Naive thymus-derived CD4-positive, alpha-beta T cell (primary cell): ENCODE data around the gene APOF. TPM values are rescaled to one million over a fixed set of nuclear protein-coding genes. Genes with fewer than 3 reads are reported as not detected.
"Not testable (repeated sequence)": the region's sequence is repeated elsewhere in the genome, so short reads cannot be mapped to it uniquely, and the experiment has no call there.

Source experiments
- ATAC-seq: fragments of 150-1000 bp; cut with Tn5 transposase; 2 replicates; pipeline ENCODE4 v1.10.0; 2021; ENCODE audit warnings: mild to moderate bottlenecking, moderate library complexity
- CTCF ChIA-PET: fragments of 350-600 bp; sonication (Branson Sonifier 250); formaldehyde crosslinking; loops from one replicate; lab custom pipeline; 2021; ENCODE audit warnings: antibody characterized with exemption; lab: Charles Lee
- POLR2A ChIA-PET: fragments of 350-600 bp; sonication (Branson Sonifier 250); formaldehyde crosslinking; loops from one replicate; lab custom pipeline; 2021; ENCODE audit warnings: antibody characterized with exemption, inconsistent platforms; lab: Charles Lee
- DNase-seq, 9 donors: peaks; one replicate each; pipeline versions ENCODE4 v3.0.0 to v3.0.0-alpha.2; 2020 to 2022; ENCODE audit warnings: mixed read lengths in 1 of 9
- H3K27ac ChIP-seq: one replicate; pipeline ENCODE4 v1.7.0; 2013; ENCODE audit warnings: mild to moderate bottlenecking, low read depth, low read length, moderate library complexity
- H3K27me3 ChIP-seq, 2 donors: one replicate each; pipeline ENCODE4 v1.7.0; 2013; ENCODE audit warnings: low read length in 2 of 2, mild to moderate bottlenecking in 2 of 2, moderate library complexity in 2 of 2; ENCODE audit not compliant: control insufficient read depth in 2 of 2, insufficient read depth in 2 of 2
- H3K36me3 ChIP-seq, 3 experiments: 1 replicate in 2 of 3; 2 replicates in 1 of 3; pipeline ENCODE4 v1.7.0; 2013; ENCODE audit warnings: low read length in 3 of 3, mild to moderate bottlenecking in 3 of 3, moderate library complexity in 1 of 3; ENCODE audit not compliant: insufficient read depth in 3 of 3, control insufficient read depth in 2 of 3
- H3K4me1 ChIP-seq, 2 donors: one replicate each; pipeline ENCODE4 v1.7.0; 2013; ENCODE audit warnings: low read length in 2 of 2, mild to moderate bottlenecking in 2 of 2, moderate library complexity in 1 of 2; ENCODE audit not compliant: control insufficient read depth in 2 of 2, insufficient read depth in 2 of 2
- H3K4me3 ChIP-seq: 2 replicates; pipeline ENCODE4 v1.7.0; 2013; ENCODE audit warnings: mild to moderate bottlenecking, low read length
- H3K9me3 ChIP-seq, 3 experiments: 1 replicate in 2 of 3; 2 replicates in 1 of 3; pipeline ENCODE4 v1.7.0; 2013; ENCODE audit warnings: low read length in 3 of 3; ENCODE audit not compliant: control insufficient read depth in 2 of 3
- H3K27ac Mint-ChIP-seq, 9 donors: one replicate each; pipeline ENCODE4 v1.8.0; 2020 to 2022; ENCODE audit warnings: mixed read lengths in 9 of 9, mild to moderate bottlenecking in 8 of 9, moderate library complexity in 5 of 9, inconsistent platforms in 2 of 9
- H3K27me3 Mint-ChIP-seq, 5 donors: one replicate each; pipeline ENCODE4 v1.8.0; 2021 to 2022; ENCODE audit warnings: mixed read lengths in 5 of 5, mild to moderate bottlenecking in 1 of 5
- H3K36me3 Mint-ChIP-seq, 5 donors: one replicate each; pipeline ENCODE4 v1.8.0; 2020 to 2022; ENCODE audit warnings: mixed read lengths in 5 of 5, mild to moderate bottlenecking in 3 of 5, inconsistent platforms in 1 of 5
- H3K4me1 Mint-ChIP-seq, 7 donors: one replicate each; pipeline ENCODE4 v1.8.0; 2020 to 2022; ENCODE audit warnings: mixed read lengths in 7 of 7, mild to moderate bottlenecking in 3 of 7, inconsistent platforms in 1 of 7
- H3K4me3 Mint-ChIP-seq, 10 donors: one replicate each; pipeline ENCODE4 v1.8.0; 2020 to 2022; ENCODE audit warnings: mild to moderate bottlenecking in 10 of 10, mixed read lengths in 10 of 10, moderate library complexity in 6 of 10, inconsistent platforms in 2 of 10
- H3K9me3 Mint-ChIP-seq, 11 donors: one replicate each; pipeline ENCODE4 v1.8.0; 2020 to 2022; ENCODE audit warnings: mixed read lengths in 11 of 11, mild to moderate bottlenecking in 4 of 11, inconsistent platforms in 1 of 11, moderate library complexity in 1 of 11
- intact Hi-C, 2 donors: fragments of 100-400 bp; cut with micrococcal nuclease; formaldehyde crosslinking; loops; one replicate each; pipeline ENCODE4 v1.15.1; 2023
- polyA plus RNA-seq, 2 donors: library from polyadenylated mRNA; unstranded; fragments of 300-500 nt; fragmentation: Illumina TruSeq; gene quantifications; one replicate each; pipeline ENCODE4 v1.2.3, GENCODE V29; 2021
- total RNA-seq, 6 experiments: library from RNA in 5 of 6; stranded (reverse) in 5 of 6; gene quantifications; 1 replicate in 5 of 6; 2 replicates in 1 of 6; pipeline ENCODE4 v1.2.3 and lab custom pipeline; 2021 to 2026

APOF gene
- total and polyA plus RNA-seq, 7 experiments from 2014 or later: 0.12 TPM; not detected in 6

DNA sequence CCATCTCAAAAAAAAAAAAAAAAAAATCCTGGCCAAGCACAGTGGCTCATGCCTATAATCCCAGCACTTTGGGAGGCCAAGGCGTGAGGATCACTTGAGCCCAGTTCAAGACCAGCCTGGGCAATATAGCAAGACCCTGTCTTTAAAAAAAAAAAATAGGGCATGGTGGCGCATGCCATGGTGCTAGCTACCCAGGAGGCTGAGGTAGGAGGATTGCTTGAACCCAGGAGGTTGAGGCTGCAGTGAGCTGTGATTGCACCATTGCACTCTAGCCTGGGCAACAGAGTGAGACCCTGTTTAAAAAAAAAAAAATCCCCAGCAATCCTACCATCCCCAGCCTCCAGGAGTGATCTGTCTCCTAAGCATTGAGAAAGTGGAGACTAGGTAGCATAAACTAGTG, 20.4 kb downstream of the APOF start:
- H3K27me3 Mint-ChIP-seq, intact Hi-C loops, H3K27me3 ChIP-seq, H3K9me3 Mint-ChIP-seq, H3K4me3 Mint-ChIP-seq, H3K9me3 ChIP-seq, H3K4me3 ChIP-seq, DNase-seq, ATAC-seq: not testable (repeated sequence)
- ChIA-PET POLR2A (interaction anchor here (0.7 to 5.4 kb wide), 4 partner anchors 9 to 30 kb away, joined by 3 to 41 read pairs (median 5); partner anchors contain the start of genes PAN2 and STAT2), CTCF (interaction anchor here (0.6 to 0.7 kb wide), 2 partner anchors 31 to 122 kb away, joined by 3 to 5 read pairs; no protein-coding TSS in a partner anchor)
- H3K4me1 Mint-ChIP-seq: peaks cover 16 to 46% (median 36%) of the 10 kb centered on the region in 7 donors
- H3K27ac ChIP-seq: peak overlapping the region; percentile 7
- H3K36me3 ChIP-seq: peaks cover 0 to 55% (median 5%) of the 10 kb centered on the region in 3 experiments
- H3K36me3 Mint-ChIP-seq: peaks cover 15 to 38% (median 30%) of the 10 kb centered on the region in 5 donors
- peaks cover 22 to 24% of the 10 kb centered on the region in 2 donors for H3K4me1 ChIP-seq
- H3K27ac Mint-ChIP-seq: peak overlapping the region in 6 of 9 donors; percentile 57 to 82 (median 70)

DNA sequence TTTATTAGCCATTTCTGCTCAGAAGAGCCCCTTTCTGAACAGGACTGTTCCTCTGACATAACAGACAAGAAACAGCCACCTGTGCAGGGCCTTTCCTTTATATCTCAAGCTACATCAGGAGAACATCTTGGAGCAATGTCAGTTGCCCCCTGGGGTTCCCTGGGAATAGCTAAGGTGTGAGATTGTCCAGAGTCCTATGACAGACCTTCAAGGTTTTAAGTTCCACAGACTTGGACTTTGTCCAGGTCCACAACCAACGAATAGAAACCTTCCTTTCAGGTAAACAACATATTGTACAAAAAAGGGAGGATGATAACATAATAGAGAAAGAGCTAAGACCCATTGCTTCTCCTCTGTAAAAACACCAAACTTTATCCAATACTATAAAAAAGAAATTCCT, 21.0 kb downstream of the APOF start:
- Histone ChIP-seq H3K27ac (peak overlapping the region; percentile 54), H3K36me3 (peaks cover 0 to 48% (median 5%) of the 10 kb centered on the region in 3 experiments), H3K27me3 (no peaks in the 10 kb centered on the region), H3K4me1 (peaks cover 22 to 24% of the 10 kb centered on the region in 2 donors), H3K9me3 (no peaks in the 10 kb centered on the region), H3K4me3 (no peak overlapping the region)
- ATAC-seq (no peak), DNase-seq (no peak)
- Mint-ChIP-seq H3K36me3 (peaks cover 15 to 38% (median 30%) of the 10 kb centered on the region in 5 donors), H3K27me3 (no peaks in the 10 kb centered on the region), H3K4me1 (peaks cover 16 to 53% (median 41%) of the 10 kb centered on the region in 7 donors), H3K9me3 (no peaks in the 10 kb centered on the region), H3K27ac (peak overlapping the region in 8 of 9 donors; percentile 48 to 99 (median 76)), H3K4me3 (no peak overlapping the region)
- intact Hi-C loops: no loop called here
- POLR2A ChIA-PET: interaction anchor here (0.6 to 5.4 kb wide), 5 partner anchors 8 to 31 kb away, joined by 3 to 41 read pairs (median 5); partner anchors contain the start of genes PAN2 and STAT2
- CTCF ChIA-PET: interaction anchor here (0.7 kb wide), 1 partner anchor 31 kb away, joined by 5 read pairs; no protein-coding TSS in a partner anchor

- Mint-ChIP-seq H3K4me1 (peaks cover 16 to 62% (median 49%) of the 10 kb centered on the region in 7 donors), H3K4me3 (peak overlapping the region; percentile 91 to 99 (median 94)), H3K27me3 (no peaks in the 10 kb centered on the region), H3K27ac (peak overlapping the region; percentile 98 to 100 (median 99)), H3K36me3 (peaks cover 11 to 25% (median 21%) of the 10 kb centered on the region in 5 donors), H3K9me3 (no peaks in the 10 kb centered on the region)
- Histone ChIP-seq H3K27me3 (no peaks in the 10 kb centered on the region), H3K36me3 (peaks cover 0 to 29% (median 0%) of the 10 kb centered on the region in 3 experiments), H3K27ac (peak overlapping the region; percentile 95), H3K9me3 (no peaks in the 10 kb centered on the region), H3K4me1 (peaks cover 28 to 29% of the 10 kb centered on the region in 2 donors), H3K4me3 (peak overlapping the region; percentile 67)
- ChIA-PET POLR2A (interaction anchor here (0.6 to 9.8 kb wide), 19 partner anchors 11 to 621 kb away, joined by 3 to 156 read pairs (median 5); partner anchors contain the start of genes APOF, CNPY2, COQ10A and ESYT1), CTCF (interaction anchor here (0.6 to 2.6 kb wide), 8 partner anchors 21 to 134 kb away, joined by 3 to 10 read pairs (median 4); partner anchors contain the start of gene STAT2)
- DNase-seq (no peak), ATAC-seq (no peak)
- intact Hi-C loops: loop anchor here (2.0 to 10.0 kb wide), 3 partner anchors 220 to 1406 kb away; partner anchors contain the start of genes PTGES3 (in 1 of the 2), TSPAN31 (in 1 of the 2) and ZC3H10 (in 1 of the 2)
Observed at GRCh38 chr12:56339158-56339422, 23.6 kb downstream of the APOF start.

- POLR2A ChIA-PET: interaction anchor here (0.6 to 9.8 kb wide), 24 partner anchors 11 to 621 kb away, joined by 3 to 156 read pairs (median 4); partner anchors contain the start of genes APOF, CNPY2, COQ10A and ESYT1
- H3K27ac Mint-ChIP-seq: peak within 1 kb of the TSS; percentile 98 to 100 (median 99)
- CTCF ChIA-PET: interaction anchor here (0.6 to 2.6 kb wide), 8 partner anchors 8 to 125 kb away, joined by 3 to 10 read pairs (median 4); partner anchors contain the start of gene STAT2
- H3K9me3 Mint-ChIP-seq: peaks cover 0 to 2% (median 0%) of the 10 kb centered on the region in 11 donors
- ATAC-seq (peak; percentile 85), DNase-seq (peak; percentile 42 to 95 (median 82))
- no peaks in the 10 kb centered on the region for H3K27me3 ChIP-seq
- peaks cover 6 to 23% (median 16%) of the 10 kb centered on the region in 5 donors for H3K36me3 Mint-ChIP-seq
- peak within 1 kb of the TSS; percentile 67 for H3K4me3 ChIP-seq
- H3K4me1 Mint-ChIP-seq: peaks cover 17 to 68% (median 54%) of the 10 kb centered on the region in 7 donors
- H3K4me1 ChIP-seq: peaks cover 28 to 29% of the 10 kb centered on the region in 2 donors
- peaks cover 0 to 23% (median 0%) of the 10 kb centered on the region in 3 experiments for H3K36me3 ChIP-seq
- H3K27me3 Mint-ChIP-seq: peaks cover 0 to 2% (median 0%) of the 10 kb centered on the region in 5 donors
- H3K9me3 ChIP-seq: no peaks in the 10 kb centered on the region
- peak within 1 kb of the TSS; percentile 95 for H3K27ac ChIP-seq
- intact Hi-C loops: loop anchor here (1.0 to 10.0 kb wide), 7 partner anchors 22 to 1406 kb away; partner anchors contain the start of genes STAT2 (in 2 of the 2), CS (in 1 of the 2), PTGES3 (in 1 of the 2) and TSPAN31 (in 1 of the 2)
- peak within 1 kb of the TSS; percentile 91 to 99 (median 94) for H3K4me3 Mint-ChIP-seq
Observed at GRCh38 chr12:56338308-56339157, 24.1 kb downstream of the APOF start, which contains the start of gene IL23A. IL23A (plus strand) TSS chr12:56338884; CDS start chr12:56339045, 161 bp downstream.

DNA sequence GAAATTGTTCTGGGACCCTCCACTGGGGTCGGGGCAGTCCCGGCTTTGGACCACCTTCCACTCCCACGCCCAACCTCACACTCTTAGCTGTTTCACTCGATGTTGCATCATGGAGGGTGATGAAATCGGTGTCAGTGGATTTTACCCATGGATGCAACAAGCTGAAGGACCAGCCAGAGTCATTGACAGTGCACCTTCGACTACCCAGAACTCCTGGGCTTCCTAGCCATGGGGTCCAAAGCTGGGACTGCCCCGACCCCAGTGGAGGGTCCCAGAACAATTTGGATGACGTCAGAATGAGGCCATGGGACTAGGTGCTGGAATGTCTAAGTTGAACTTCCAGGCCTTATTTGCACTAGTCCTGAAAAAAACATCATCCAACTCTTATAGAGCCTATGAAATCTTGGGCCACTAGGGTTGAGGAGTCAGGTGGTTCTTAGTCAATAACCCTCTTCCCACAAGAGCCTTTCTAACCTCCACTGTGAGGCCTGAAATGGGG, 24.9 kb downstream of the APOF start:
- H3K4me1 Mint-ChIP-seq: peaks cover 23 to 75% (median 62%) of the 10 kb centered on the region in 7 donors
- H3K9me3 ChIP-seq: no peaks in the 10 kb centered on the region
- CTCF ChIA-PET: interaction anchor here (0.7 to 2.6 kb wide), 5 partner anchors 9 to 126 kb away, joined by 3 to 10 read pairs (median 4); partner anchors contain the start of gene STAT2
- H3K27me3 ChIP-seq: no peaks in the 10 kb centered on the region
- peaks cover 0 to 16% (median 0%) of the 10 kb centered on the region in 3 experiments for H3K36me3 ChIP-seq
- peak overlapping the region; percentile 22 for H3K4me3 ChIP-seq
- no peak for DNase-seq
- H3K9me3 Mint-ChIP-seq: peaks cover 0 to 2% (median 0%) of the 10 kb centered on the region in 11 donors
- peaks cover 33 to 35% of the 10 kb centered on the region in 2 donors for H3K4me1 ChIP-seq
- peak overlapping the region in 6 of 10 donors; percentile 91 to 99 (median 94) for H3K4me3 Mint-ChIP-seq
- peaks cover 0 to 18% (median 10%) of the 10 kb centered on the region in 5 donors for H3K36me3 Mint-ChIP-seq
- H3K27ac ChIP-seq: peak overlapping the region; percentile 95
- ATAC-seq: no peak
- H3K27me3 Mint-ChIP-seq: peaks cover 0 to 2% (median 0%) of the 10 kb centered on the region in 5 donors
- intact Hi-C loops: loop anchor here (1.0 to 10.0 kb wide), 7 partner anchors 22 to 1407 kb away; partner anchors contain the start of genes STAT2 (in 2 of the 2), CS (in 1 of the 2), PTGES3 (in 1 of the 2) and TSPAN31 (in 1 of the 2)
- POLR2A ChIA-PET: interaction anchor here (0.6 to 9.8 kb wide), 18 partner anchors 10 to 1235 kb away, joined by 3 to 156 read pairs (median 6); partner anchors contain the start of genes APOF, CNPY2, COQ10A and ESYT1
- H3K27ac Mint-ChIP-seq: peak overlapping the region; percentile 98 to 100 (median 99)
